AG04450 (cell line): ENCODE results near the gene RHOC. TPM values are rescaled to one million over a fixed set of nuclear protein-coding genes. Genes with fewer than 3 reads are reported as not detected.

Experiments used
- CTCF ChIA-PET: fragments of 300-600, 350-600 bp; formaldehyde crosslinking; extraction: SDS; loops from one replicate; lab custom pipeline; 2022; ENCODE audit warnings: antibody characterized with exemption, inconsistent platforms; lab: Charles Lee
- POLR2A ChIA-PET: fragments of 350-600 bp; formaldehyde crosslinking; extraction: SDS; loops from one replicate; lab custom pipeline; 2021; ENCODE audit warnings: antibody characterized with exemption, inconsistent platforms; lab: Yijun Ruan, JAX
- DNase-seq: peaks from one replicate; pipeline ENCODE4 v3.0.0-alpha.2; 2011; ENCODE audit warnings: low read depth, low spot score
- H3K27ac ChIP-seq: one replicate; pipeline ENCODE4 v1.5.1; 2012; ENCODE audit warnings: low read depth, low read length, control low read depth
- H3K27me3 ChIP-seq: one replicate; pipeline ENCODE4 v1.6.0; 2012; ENCODE audit warnings: low read length; ENCODE audit not compliant: control insufficient read depth, insufficient read depth
- H3K4me3 ChIP-seq: 2 replicates; pipeline ENCODE4 v1.5.1; 2011; ENCODE audit warnings: mild to moderate bottlenecking, low read depth, low read length, control low read depth
- H3K9me3 ChIP-seq: 2 replicates; pipeline ENCODE4 v1.5.1; 2012; ENCODE audit warnings: low read length; ENCODE audit not compliant: control insufficient read depth, insufficient read depth
- CTCF ChIP-seq: IDR thresholded peaks from 2 replicates; pipeline ENCODE4 v1.5.1; 2011; ENCODE audit warnings: low read depth, low read length, control low read depth, inconsistent platforms
- polyA plus RNA-seq: library from polyadenylated mRNA; depleted of rRNA; stranded (reverse); fragments of >200 nt; gene quantifications from 2 replicates; pipeline ENCODE4 v1.2.3, GENCODE V29; 2011; rRNA removed

Gene RHOC
- polyA plus RNA-seq, 1 experiment: 574 TPM

- no peak for TF ChIP-seq CTCF
- Histone ChIP-seq H3K27ac (no peak overlapping the region), H3K4me3 (no peak overlapping the region), H3K9me3 (no peaks in the 10 kb centered on the region), H3K27me3 (no peaks in the 10 kb centered on the region)
- no peak for DNase-seq
- POLR2A ChIA-PET: no interaction called here
- CTCF ChIA-PET: interaction anchor here (0.9 to 1.5 kb wide), 3 partner anchors 22 to 281 kb away, joined by 3 read pairs; no protein-coding TSS in a partner anchor
Observed at GRCh38 chr1:112651205-112651604, 55.7 kb downstream of the RHOC start.

Other genes with a start within 250 kb of the RHOC start
- gene WNT2B, start 198.2 kb downstream of the RHOC start, polyA plus RNA-seq: 2.7 and 2.8 TPM in 2 replicates
- 10.1 and 13.5 TPM in 2 replicates for gene ST7L, start 88.0 kb downstream of the RHOC start, polyA plus RNA-seq
- 195 and 273 TPM in 2 replicates for gene CAPZA1, start 87.3 kb downstream of the RHOC start, polyA plus RNA-seq
- 58.1 and 59.2 TPM in 2 replicates for gene MOV10, start 32.5 kb downstream of the RHOC start, polyA plus RNA-seq
- 1.3 and 2.1 TPM in 2 replicates for gene PPM1J, start 8.2 kb upstream of the RHOC start, polyA plus RNA-seq
- 62.1 and 78.7 TPM in 2 replicates for gene SLC16A1, start 249.1 kb upstream of the RHOC start, polyA plus RNA-seq